HuH-7 (cell line): Measurements from ENCODE around the gene GPER1.
"Not testable (repeated sequence)": the region's sequence is repeated elsewhere in the genome, so short reads cannot be mapped to it uniquely, and the experiment has no call there.

Experiments used
- DNase-seq: peaks from one replicate; pipeline ENCODE4 v3.0.0; 2011; ENCODE audit warnings: low spot score

Gene GPER1

GRCh38 chr7:1121476-1121875 is 33.6 kb downstream of the GPER1 start:
- no peak for DNase-seq

GRCh38 chr7:1121886-1122831 is 34.2 kb downstream of the GPER1 start:
- DNase-seq, result no peak

GRCh38 chr7:1122832-1123501 is 35.1 kb downstream of the GPER1 start:
- DNase-seq, result no peak

- peak; percentile 93 for DNase-seq
Observed at GRCh38 chr7:1123715-1124114, 35.8 kb downstream of the GPER1 start.

GRCh38 chr7:1124164-1124563 is 36.3 kb downstream of the GPER1 start:
- no peak for DNase-seq

- DNase-seq, result no peak
Observed at GRCh38 chr7:1124816-1125602, 37.1 kb downstream of the GPER1 start.

- no peak for DNase-seq
Observed at GRCh38 chr7:1125603-1125969, 37.7 kb downstream of the GPER1 start.

GRCh38 chr7:1127001-1127400 is 39.1 kb downstream of the GPER1 start:
- DNase-seq, result no peak

GRCh38 chr7:1129431-1129830 is 41.5 kb downstream of the GPER1 start:
- no peak for DNase-seq

- no peak for DNase-seq
Observed at GRCh38 chr7:1130021-1130990, 42.4 kb downstream of the GPER1 start.

GRCh38 chr7:1131471-1132265 is 43.8 kb downstream of the GPER1 start:
- no peak for DNase-seq

GRCh38 chr7:1134951-1135350 is 47.0 kb downstream of the GPER1 start:
- no peak for DNase-seq

GRCh38 chr7:1136841-1137516 is 49.1 kb downstream of the GPER1 start:
- DNase-seq, result peak; percentile 55

GRCh38 chr7:1137517-1138167 is 49.7 kb downstream of the GPER1 start:
- DNase-seq, result no peak

GRCh38 chr7:1140476-1141104 is 52.7 kb downstream of the GPER1 start:
- DNase-seq, result no peak

GRCh38 chr7:1141651-1142050 is 53.7 kb downstream of the GPER1 start:
- no peak for DNase-seq

- DNase-seq, result no peak
Observed at GRCh38 chr7:1142051-1142635, 54.2 kb downstream of the GPER1 start.

GRCh38 chr7:1143031-1143430 is 55.1 kb downstream of the GPER1 start:
- DNase-seq, result not testable (repeated sequence)
